ENCODE data around the gene A3GALT2.

The A3GALT2 gene

GRCh38 chr1:33270379-33270778 is 50.5 kb downstream of the A3GALT2 start:
- DNase-seq = no peak

- no peak for DNase-seq
Measured at GRCh38 chr1:33269621-33270020, 51.3 kb downstream of the A3GALT2 start.

GRCh38 chr1:33268927-33269610 is 51.8 kb downstream of the A3GALT2 start:
- DNase-seq = no peak

GRCh38 chr1:33268457-33268856 is 52.4 kb downstream of the A3GALT2 start:
- no peak for DNase-seq

- DNase-seq = no peak
Measured at GRCh38 chr1:33267468-33268205, 53.3 kb downstream of the A3GALT2 start.

GRCh38 chr1:33266766-33267165 is 54.1 kb downstream of the A3GALT2 start:
- DNase-seq = no peak

- no peak for DNase-seq
Measured at GRCh38 chr1:33265780-33266605, 54.9 kb downstream of the A3GALT2 start.

- DNase-seq = no peak
Measured at GRCh38 chr1:33263890-33264504, 56.9 kb downstream of the A3GALT2 start.

- no peak for DNase-seq
Measured at GRCh38 chr1:33261344-33261743, 59.6 kb downstream of the A3GALT2 start.

- no peak for DNase-seq
Measured at GRCh38 chr1:33260439-33260838, 60.5 kb downstream of the A3GALT2 start.

- DNase-seq = no peak
Measured at GRCh38 chr1:33259879-33260278, 61.0 kb downstream of the A3GALT2 start.

- no peak for DNase-seq
Measured at GRCh38 chr1:33258788-33259274, 62.1 kb downstream of the A3GALT2 start.

- no peak for DNase-seq
Measured at GRCh38 chr1:33257772-33258712, 62.9 kb downstream of the A3GALT2 start.

- no peak for DNase-seq
Measured at GRCh38 chr1:33257207-33257771, 63.6 kb downstream of the A3GALT2 start.

Data from activated CD8-positive, alpha-beta memory T cell treated with anti-CD3 and anti-CD28 coated beads for 24 hours (primary cell).